Osteocyte (in vitro differentiated cells): ENCODE results near the gene WDFY3. TPM values are rescaled to one million over a fixed set of nuclear protein-coding genes. Genes with fewer than 3 reads are reported as not detected.

Experiments used
- DNase-seq: peaks from one replicate; pipeline ENCODE4 v3.0.0; 2021; ENCODE audit warnings: mixed read lengths; ENCODE audit not compliant: unreplicated experiment; ENCODE audit errors: extremely low spot score
- H3K27ac Mint-ChIP-seq: one replicate; pipeline ENCODE4 v1.8.0; 2021; ENCODE audit warnings: mild to moderate bottlenecking, mixed read lengths; ENCODE audit not compliant: unreplicated experiment
- H3K27me3 Mint-ChIP-seq: one replicate; pipeline ENCODE4 v1.8.0; 2021; ENCODE audit warnings: mixed read lengths; ENCODE audit not compliant: unreplicated experiment
- H3K36me3 Mint-ChIP-seq: one replicate; pipeline ENCODE4 v1.8.0; 2021; ENCODE audit warnings: mixed read lengths; ENCODE audit not compliant: unreplicated experiment
- H3K4me1 Mint-ChIP-seq: one replicate; pipeline ENCODE4 v1.8.0; 2021; ENCODE audit warnings: mixed read lengths; ENCODE audit not compliant: unreplicated experiment
- H3K4me3 Mint-ChIP-seq: one replicate; pipeline ENCODE4 v1.8.0; 2021; ENCODE audit warnings: mild to moderate bottlenecking, moderate library complexity, mixed read lengths; ENCODE audit not compliant: unreplicated experiment
- H3K9me3 Mint-ChIP-seq: one replicate; pipeline ENCODE4 v1.8.0; 2021; ENCODE audit warnings: mixed read lengths; ENCODE audit not compliant: unreplicated experiment
- total RNA-seq: library from RNA; stranded (reverse); gene quantifications from 2 replicates; pipeline ENCODE4 v1.2.1, GENCODE V29; 2021
- TF ChIP-seq, protein P1 (sequence below): fragments of 200-600 bp; sonication (generic); IDR thresholded peaks from 2 replicates; pipeline ENCODE4 v1.5.0; 2021; ENCODE audit warnings: antibody characterized with exemption, mild to moderate bottlenecking, moderate library complexity

The WDFY3 gene
- total RNA-seq, 1 donor from 2014 or later, result 91.4 TPM

DNA sequence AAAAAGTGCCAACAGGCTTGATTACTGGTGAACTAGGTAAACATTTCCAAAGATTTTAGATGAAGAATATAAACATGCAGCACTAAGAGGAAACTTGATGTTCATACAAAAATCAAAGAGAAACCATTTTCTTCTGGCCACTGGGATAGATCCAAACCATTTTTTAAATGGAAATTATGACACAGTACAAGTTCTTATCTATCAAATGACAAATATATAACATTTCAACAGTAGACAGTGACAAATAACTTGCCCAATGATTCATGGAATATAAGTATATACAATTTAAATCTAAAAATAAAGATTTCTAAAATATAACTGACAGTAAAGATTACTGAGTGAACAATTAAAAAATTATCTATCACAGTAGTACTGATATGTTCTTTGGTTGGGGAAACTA is 232.5 kb downstream of the WDFY3 start:
- H3K9me3 Mint-ChIP-seq, result no peaks in the 10 kb centered on the region
- H3K27me3 Mint-ChIP-seq, result no peaks in the 10 kb centered on the region
- H3K4me1 Mint-ChIP-seq, result no peaks in the 10 kb centered on the region
- DNase-seq, result no peak
- peaks cover 49% of the 10 kb centered on the region for H3K36me3 Mint-ChIP-seq
- TF ChIP-seq, protein P1, sequence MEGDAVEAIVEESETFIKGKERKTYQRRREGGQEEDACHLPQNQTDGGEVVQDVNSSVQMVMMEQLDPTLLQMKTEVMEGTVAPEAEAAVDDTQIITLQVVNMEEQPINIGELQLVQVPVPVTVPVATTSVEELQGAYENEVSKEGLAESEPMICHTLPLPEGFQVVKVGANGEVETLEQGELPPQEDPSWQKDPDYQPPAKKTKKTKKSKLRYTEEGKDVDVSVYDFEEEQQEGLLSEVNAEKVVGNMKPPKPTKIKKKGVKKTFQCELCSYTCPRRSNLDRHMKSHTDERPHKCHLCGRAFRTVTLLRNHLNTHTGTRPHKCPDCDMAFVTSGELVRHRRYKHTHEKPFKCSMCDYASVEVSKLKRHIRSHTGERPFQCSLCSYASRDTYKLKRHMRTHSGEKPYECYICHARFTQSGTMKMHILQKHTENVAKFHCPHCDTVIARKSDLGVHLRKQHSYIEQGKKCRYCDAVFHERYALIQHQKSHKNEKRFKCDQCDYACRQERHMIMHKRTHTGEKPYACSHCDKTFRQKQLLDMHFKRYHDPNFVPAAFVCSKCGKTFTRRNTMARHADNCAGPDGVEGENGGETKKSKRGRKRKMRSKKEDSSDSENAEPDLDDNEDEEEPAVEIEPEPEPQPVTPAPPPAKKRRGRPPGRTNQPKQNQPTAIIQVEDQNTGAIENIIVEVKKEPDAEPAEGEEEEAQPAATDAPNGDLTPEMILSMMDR, result no peak
- no peak overlapping the region for H3K4me3 Mint-ChIP-seq
- no peak overlapping the region for H3K27ac Mint-ChIP-seq

DNA sequence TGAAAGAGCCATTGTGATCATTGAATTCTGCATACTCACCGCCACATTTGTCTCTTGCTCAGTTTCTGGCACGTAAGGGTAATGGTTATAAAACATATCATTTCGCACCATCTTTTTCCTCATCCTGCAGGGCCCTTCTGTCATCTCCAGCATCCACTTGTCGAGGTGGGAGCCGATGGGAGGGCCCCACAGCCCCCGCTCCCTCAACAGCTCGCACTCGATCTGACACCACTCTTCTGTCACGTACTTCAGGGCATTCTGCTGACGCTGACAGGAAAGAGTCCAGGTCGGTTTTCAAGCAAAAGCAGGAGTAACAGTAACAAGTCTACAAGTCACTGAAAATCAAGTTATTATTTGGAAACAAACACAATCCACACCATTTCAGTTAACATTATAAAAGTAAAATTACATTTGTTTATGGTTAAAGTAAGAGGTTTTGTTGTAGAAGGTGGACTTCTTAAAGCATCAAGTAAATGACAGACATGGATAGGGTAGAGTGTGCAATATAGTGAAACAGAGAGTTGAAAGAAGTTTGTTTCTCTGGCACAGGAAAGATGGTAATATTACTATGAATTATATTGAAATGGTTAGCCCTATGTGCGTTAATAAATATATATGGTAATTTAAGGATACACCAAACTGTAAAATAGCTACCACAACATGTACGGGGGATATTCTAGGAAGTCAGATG is 233.0 kb downstream of the WDFY3 start:
- no peak for DNase-seq
- TF ChIP-seq, protein P1, result no peak
- no peaks in the 10 kb centered on the region for H3K4me1 Mint-ChIP-seq
- H3K9me3 Mint-ChIP-seq, result no peaks in the 10 kb centered on the region
- H3K36me3 Mint-ChIP-seq, result peaks cover 49% of the 10 kb centered on the region
- H3K27ac Mint-ChIP-seq, result no peak overlapping the region
- H3K27me3 Mint-ChIP-seq, result no peaks in the 10 kb centered on the region
- H3K4me3 Mint-ChIP-seq, result no peak overlapping the region

DNA sequence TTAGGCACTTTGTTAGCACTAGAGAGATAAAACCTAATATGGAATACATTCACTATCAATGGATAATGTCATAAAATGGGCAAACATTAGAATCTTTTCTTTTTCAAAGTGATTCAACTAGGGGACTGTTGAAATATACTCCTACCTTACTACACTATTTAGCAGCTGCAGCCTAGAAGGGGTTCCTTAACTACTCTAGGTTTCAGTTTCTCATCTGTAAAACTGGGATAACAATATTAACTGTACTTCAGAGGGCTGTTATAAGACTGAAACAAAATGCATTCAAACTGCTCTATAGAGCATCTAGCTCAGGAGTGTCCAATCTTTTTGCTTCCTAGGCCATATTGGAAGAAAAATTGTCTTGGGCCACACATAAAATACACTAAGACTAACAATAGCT is 236.1 kb downstream of the WDFY3 start:
- Mint-ChIP-seq H3K4me3 (no peak overlapping the region), H3K27ac (no peak overlapping the region), H3K9me3 (no peaks in the 10 kb centered on the region), H3K36me3 (peaks cover 37% of the 10 kb centered on the region), H3K27me3 (no peaks in the 10 kb centered on the region), H3K4me1 (peaks cover 13% of the 10 kb centered on the region)
- TF ChIP-seq, protein P1, result no peak
- no peak for DNase-seq

DNA sequence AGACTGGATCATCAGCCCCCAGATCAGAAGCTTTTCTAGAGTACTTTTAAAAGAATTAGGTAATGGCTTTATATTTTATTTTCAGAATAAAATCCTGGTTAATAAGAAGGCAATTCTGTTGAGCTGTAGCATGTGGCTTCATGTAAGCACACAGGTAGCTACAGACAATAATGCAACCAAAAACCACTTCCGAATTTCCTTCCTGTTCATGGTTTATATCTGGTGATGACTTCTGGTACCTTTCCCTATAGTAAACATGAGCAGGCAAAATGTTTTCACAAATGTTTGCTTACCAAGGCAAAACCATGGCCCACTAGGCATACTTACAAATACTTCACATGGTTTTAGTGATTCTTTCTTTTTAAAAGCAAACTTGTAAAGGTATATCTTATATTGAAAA is 239.0 kb downstream of the WDFY3 start:
- DNase-seq, result no peak
- no peaks in the 10 kb centered on the region for H3K9me3 Mint-ChIP-seq
- peaks cover 25% of the 10 kb centered on the region for H3K36me3 Mint-ChIP-seq
- no peaks in the 10 kb centered on the region for H3K27me3 Mint-ChIP-seq
- H3K27ac Mint-ChIP-seq, result no peak overlapping the region
- TF ChIP-seq, protein P1, result no peak
- H3K4me1 Mint-ChIP-seq, result peaks cover 13% of the 10 kb centered on the region
- no peak overlapping the region for H3K4me3 Mint-ChIP-seq

DNA sequence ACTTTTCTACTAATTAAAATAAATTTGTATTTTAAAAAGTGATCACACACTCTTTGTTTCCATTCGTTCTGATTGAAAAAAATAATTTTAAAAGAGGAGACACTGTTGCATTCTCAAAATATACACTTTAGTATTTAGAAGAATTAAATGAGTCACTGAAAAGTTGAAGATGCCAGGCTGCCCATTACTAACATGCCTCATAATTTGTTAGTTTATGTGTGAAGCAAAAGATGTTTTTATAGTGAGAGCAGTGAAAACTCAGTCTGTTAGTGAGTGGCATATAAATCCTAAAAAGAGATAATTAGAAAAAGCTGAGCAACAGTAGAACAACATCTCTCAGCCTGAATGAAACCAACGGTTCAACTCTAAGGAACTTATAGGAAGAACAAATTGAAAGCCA is 240.1 kb downstream of the WDFY3 start:
- TF ChIP-seq, protein P1, result no peak
- peak overlapping the region; percentile 28 for H3K27ac Mint-ChIP-seq
- H3K36me3 Mint-ChIP-seq, result peaks cover 23% of the 10 kb centered on the region
- no peak overlapping the region for H3K4me3 Mint-ChIP-seq
- no peaks in the 10 kb centered on the region for H3K9me3 Mint-ChIP-seq
- no peaks in the 10 kb centered on the region for H3K27me3 Mint-ChIP-seq
- peaks cover 13% of the 10 kb centered on the region for H3K4me1 Mint-ChIP-seq
- no peak for DNase-seq
